MM.1S (cell line): Measurements from ENCODE around the gene PPP1R26.

Experiments used
- EZH2 ChIP-seq: fragments of 300-600 bp; sonication (generic); optimal IDR thresholded peaks from 2 replicates; pipeline ENCODE3; 2017; ENCODE audit warnings: low read depth, mild to moderate bottlenecking, antibody characterized with exemption, low read length, mixed read lengths
- EZH2phosphoT487 ChIP-seq: fragments of 300-600 bp; sonication (generic); IDR thresholded peaks from 2 replicates; pipeline ENCODE4 v1.6.1; 2018; ENCODE audit warnings: antibody characterized with exemption, low read length

- TF ChIP-seq EZH2phosphoT487 = no peak
- no peak for TF ChIP-seq EZH2
Measured at GRCh38 chr9:135507104-135508035, 27.8 kb downstream of the PPP1R26 start.
